OCI-LY1 (cell line): ENCODE data around the gene CHKA.

Experiments used
- H2AFZ ChIP-seq: fragments of 200-600 bp; sonication (generic), shearing (Covaris generic); 2 replicates; pipeline ENCODE4 v1.6.0; 2014; ENCODE audit warnings: antibody characterized with exemption, mild to moderate bottlenecking, low read length
- H3F3A ChIP-seq: fragments of 200-600 bp; sonication (generic), shearing (Covaris generic); 2 replicates; pipeline ENCODE4 v1.6.0; 2014; ENCODE audit warnings: mild to moderate bottlenecking, antibody characterized with exemption, low read length, moderate library complexity; ENCODE audit not compliant: insufficient read depth
- H3K27ac ChIP-seq: fragments of 200-600 bp; sonication (generic); 2 replicates; pipeline ENCODE4 v1.5.1; 2014; ENCODE audit warnings: low read length, mixed run types, mild to moderate bottlenecking, low read depth; ENCODE audit not compliant: poor library complexity, severe bottlenecking
- H3K27me3 ChIP-seq: fragments of 200-600 bp; sonication (generic); 2 replicates; pipeline ENCODE4 v1.6.0; 2014; ENCODE audit warnings: antibody characterized with exemption, mild to moderate bottlenecking, low read length, moderate library complexity; ENCODE audit not compliant: insufficient read depth
- H3K36me3 ChIP-seq: fragments of 200-600 bp; sonication (generic); 2 replicates; pipeline ENCODE4 v1.6.1; 2014; ENCODE audit warnings: mild to moderate bottlenecking, antibody characterized with exemption, low read length, moderate library complexity, mixed read lengths; ENCODE audit not compliant: insufficient read depth
- H3K4me1 ChIP-seq: fragments of 200-600 bp; sonication (generic); 2 replicates; pipeline ENCODE4 v1.5.1; 2014; ENCODE audit warnings: mild to moderate bottlenecking, low read length, moderate library complexity; ENCODE audit not compliant: insufficient read depth, severe bottlenecking
- H3K4me2 ChIP-seq: fragments of 200-600 bp; sonication (generic), shearing (Covaris generic); 2 replicates; pipeline ENCODE4 v1.6.1; 2014; ENCODE audit warnings: low read length
- H3K4me3 ChIP-seq: fragments of 200-600 bp; sonication (generic); 2 replicates; pipeline ENCODE4 v1.5.1; 2014; ENCODE audit warnings: low read length, low read depth, mild to moderate bottlenecking, mixed read lengths; ENCODE audit not compliant: poor library complexity, severe bottlenecking
- H3K79me2 ChIP-seq: fragments of 200-600 bp; shearing (Covaris generic); 2 replicates; pipeline ENCODE4 v1.6.1; 2016; ENCODE audit warnings: mixed run types, low read length, mixed read lengths; ENCODE audit not compliant: insufficient read depth
- H3K9ac ChIP-seq: fragments of 200-600 bp; sonication (generic), shearing (Covaris generic); 2 replicates; pipeline ENCODE4 v1.6.1; 2014; ENCODE audit warnings: mild to moderate bottlenecking, low read length, mixed read lengths
- H3K9me2 ChIP-seq: fragments of 200-600 bp; sonication (generic), shearing (Covaris generic); 2 replicates; pipeline ENCODE4 v1.6.1; 2014; ENCODE audit warnings: low read depth, mild to moderate bottlenecking, low read length, mixed read lengths
- H3K9me3 ChIP-seq: fragments of 200-600 bp; shearing (Covaris generic); 2 replicates; pipeline ENCODE4 v1.6.1; 2014; ENCODE audit warnings: low read length, mixed read lengths
- H4K20me1 ChIP-seq: fragments of 200-600 bp; sonication (generic), shearing (Covaris generic); 2 replicates; pipeline ENCODE4 v1.6.0; 2016; ENCODE audit warnings: mild to moderate bottlenecking, low read length; ENCODE audit not compliant: insufficient read depth
- CTCF ChIP-seq: fragments of 200-600 bp; sonication (generic), shearing (Covaris generic); IDR thresholded peaks from 2 replicates; pipeline ENCODE4 v1.5.1; 2017; ENCODE audit warnings: mild to moderate bottlenecking, antibody characterized with exemption, low read length, moderate library complexity, mixed read lengths
- EZH2 ChIP-seq: fragments of 200-600 bp; sonication (generic), shearing (Covaris generic); IDR thresholded peaks from 2 replicates; pipeline ENCODE4 v1.8.0; 2017; ENCODE audit warnings: borderline replicate concordance, mixed run types, mild to moderate bottlenecking, antibody characterized with exemption, low read length, moderate library complexity, mixed read lengths

Gene CHKA

GRCh38 chr11:68120273-68121066, 718 bp downstream of the CHKA start:
- no peaks in the 10 kb centered on the region; the same call in 1 of the 2 replicates for H3K36me3 ChIP-seq
- H3K4me2 ChIP-seq: peak overlapping the region; percentile 82
- H3K27ac ChIP-seq: peak overlapping the region; percentile 83
- H3K4me3 ChIP-seq: peak overlapping the region; percentile 87
- H3K9me2 ChIP-seq: no peaks in the 10 kb centered on the region
- H3F3A ChIP-seq: no peaks in the 10 kb centered on the region
- H3K9me3 ChIP-seq: no peaks in the 10 kb centered on the region
- H3K4me1 ChIP-seq: peaks cover 47% of the 10 kb centered on the region
- no peak overlapping the region for H2AFZ ChIP-seq
- peaks cover 11% of the 10 kb centered on the region; the same call in 1 of the 2 replicates for H3K79me2 ChIP-seq
- no peak for TF ChIP-seq EZH2
- TF ChIP-seq CTCF: no peak
- no peaks in the 10 kb centered on the region for H3K27me3 ChIP-seq
- no peaks in the 10 kb centered on the region for H4K20me1 ChIP-seq
- peak overlapping the region; percentile 71 for H3K9ac ChIP-seq

- H3K36me3 ChIP-seq: no peaks in the 10 kb centered on the region; the same call in 1 of the 2 replicates
- no peak overlapping the region for H2AFZ ChIP-seq
- no peaks in the 10 kb centered on the region for H3K9me3 ChIP-seq
- no peaks in the 10 kb centered on the region for H3K9me2 ChIP-seq
- peak overlapping the region; percentile 82 for H3K4me2 ChIP-seq
- peaks cover 11% of the 10 kb centered on the region; the same call in 1 of the 2 replicates for H3K79me2 ChIP-seq
- no peaks in the 10 kb centered on the region for H4K20me1 ChIP-seq
- H3F3A ChIP-seq: no peaks in the 10 kb centered on the region
- peak overlapping the region; percentile 87 for H3K4me3 ChIP-seq
- no peaks in the 10 kb centered on the region for H3K27me3 ChIP-seq
- H3K4me1 ChIP-seq: peaks cover 51% of the 10 kb centered on the region
- TF ChIP-seq EZH2: no peak
- no peak for TF ChIP-seq CTCF
- peak overlapping the region; percentile 30; the same call in 1 of the 2 replicates for H3K9ac ChIP-seq
- peak overlapping the region; percentile 83 for H3K27ac ChIP-seq
Observed at GRCh38 chr11:68118706-68119448, 2.3 kb downstream of the CHKA start.

- H3K9me3 ChIP-seq: no peaks in the 10 kb centered on the region
- H3K4me3 ChIP-seq: no peak overlapping the region
- H2AFZ ChIP-seq: no peak overlapping the region
- peaks cover 11% of the 10 kb centered on the region; the same call in 1 of the 2 replicates for H3K79me2 ChIP-seq
- no peaks in the 10 kb centered on the region; the same call in 1 of the 2 replicates for H3K36me3 ChIP-seq
- H3F3A ChIP-seq: no peaks in the 10 kb centered on the region
- no peak overlapping the region for H3K9ac ChIP-seq
- TF ChIP-seq CTCF: no peak
- no peak for TF ChIP-seq EZH2
- no peaks in the 10 kb centered on the region for H3K27me3 ChIP-seq
- peaks cover 51% of the 10 kb centered on the region for H3K4me1 ChIP-seq
- peak overlapping the region; percentile 83 for H3K27ac ChIP-seq
- no peak overlapping the region for H3K4me2 ChIP-seq
- H3K9me2 ChIP-seq: no peaks in the 10 kb centered on the region
- no peaks in the 10 kb centered on the region for H4K20me1 ChIP-seq
Observed at GRCh38 chr11:68117853-68118470, 3.2 kb downstream of the CHKA start.
